Activated gamma-delta T cell treated with anti-CD3 and anti-CD28 coated beads, Interleukin-2, amount 50 U/mL, for 16 hours (primary cell): ENCODE measurements around the gene TTC17.
"Not testable (repeated sequence)": the region's sequence is repeated elsewhere in the genome, so short reads cannot be mapped to it uniquely, and the experiment has no call there.

Experiments
- DNase-seq: peaks from one replicate; pipeline ENCODE4 v3.0.0-alpha.2; 2020; ENCODE audit warnings: low read depth

Gene TTC17

GRCh38 chr11:43358801-43359421, at the start of gene TTC17:
TSS of gene TTC17 (plus strand) at chr11:43358920. CDS start at chr11:43358955, 35 bp downstream.
- DNase-seq, result peak; percentile 89

- DNase-seq, result peak; percentile 91
Observed at GRCh38 chr11:43311791-43312607, 46.7 kb upstream of the TTC17 start, which contains the start of gene API5. TSS of gene API5 (plus strand) at chr11:43311996. CDS start at chr11:43312128, 132 bp downstream.

GRCh38 chr11:43315966-43316365, 42.8 kb upstream of the TTC17 start:
- no peak for DNase-seq

- no peak for DNase-seq
Observed at GRCh38 chr11:43316451-43316850, 42.3 kb upstream of the TTC17 start.

- DNase-seq, result no peak
Observed at GRCh38 chr11:43327987-43328386, 30.7 kb upstream of the TTC17 start.

GRCh38 chr11:43328482-43328881, 30.2 kb upstream of the TTC17 start:
- DNase-seq, result no peak

- no peak for DNase-seq
Observed at GRCh38 chr11:43341159-43341558, 17.6 kb upstream of the TTC17 start.

- DNase-seq, result not testable (repeated sequence)
Observed at GRCh38 chr11:43351426-43351825, 7.3 kb upstream of the TTC17 start.

GRCh38 chr11:43354311-43354710, 4.4 kb upstream of the TTC17 start:
- no peak for DNase-seq

- no peak for DNase-seq
Observed at GRCh38 chr11:43356336-43356735, 2.4 kb upstream of the TTC17 start.

GRCh38 chr11:43358279-43358800, 380 bp upstream of the TTC17 start:
- no peak for DNase-seq

- peak; percentile 12 for DNase-seq
Observed at GRCh38 chr11:43359422-43359818, 700 bp downstream of the TTC17 start.

- no peak for DNase-seq
Observed at GRCh38 chr11:43360361-43361032, 1.8 kb downstream of the TTC17 start.

- DNase-seq, result no peak
Observed at GRCh38 chr11:43366677-43367076, 8.0 kb downstream of the TTC17 start.

GRCh38 chr11:43367382-43368178, 8.9 kb downstream of the TTC17 start:
- DNase-seq, result no peak

- no peak for DNase-seq
Observed at GRCh38 chr11:43376065-43376464, 17.3 kb downstream of the TTC17 start.

GRCh38 chr11:43376594-43376993, 17.9 kb downstream of the TTC17 start:
- DNase-seq, result no peak

GRCh38 chr11:43377389-43377788, 18.7 kb downstream of the TTC17 start:
- no peak for DNase-seq

- DNase-seq, result no peak
Observed at GRCh38 chr11:43378897-43379296, 20.2 kb downstream of the TTC17 start.

GRCh38 chr11:43381802-43382201, 23.1 kb downstream of the TTC17 start:
- DNase-seq, result no peak

GRCh38 chr11:43382614-43383013, 23.9 kb downstream of the TTC17 start:
- no peak for DNase-seq

- DNase-seq, result no peak
Observed at GRCh38 chr11:43384393-43384792, 25.7 kb downstream of the TTC17 start.
